GM23338 (cell line): ENCODE measurements around the gene LNPEP.

Experiments
- EZH2 ChIP-seq: fragments of 200-600 bp; sonication (generic); IDR thresholded peaks from one replicate; pipeline ENCODE4 v1.8.0; 2017; ENCODE audit warnings: antibody characterized with exemption, mild to moderate bottlenecking, low read depth; ENCODE audit not compliant: unreplicated experiment
- POLR2AphosphoS5 ChIP-seq: IDR thresholded peaks from 2 replicates; pipeline ENCODE4 v1.6.1; 2016; ENCODE audit warnings: antibody characterized with exemption, low read depth
- ZNF331 ChIP-seq: fragments of 250-450 bp; sonication (Bioruptor Pico); IDR thresholded peaks from 2 replicates; pipeline ENCODE4 v1.5.0; 2020; ENCODE audit warnings: low read depth, mild to moderate bottlenecking, moderate library complexity
- TF ChIP-seq, protein P1 (sequence below), 2 experiments: fragments of 200-600 bp in 1 of 2; sonication (generic) in 1 of 2; conservative IDR thresholded peaks; 2 replicates each; pipeline versions ENCODE4 v1.5.1 to v1.6.1; 2016 to 2017; ENCODE audit warnings: antibody characterized with exemption in 2 of 2, low read depth in 2 of 2, mild to moderate bottlenecking in 2 of 2, moderate library complexity in 1 of 2
- TF ChIP-seq, protein P2 (sequence below): IDR thresholded peaks from one replicate; pipeline ENCODE4 v1.6.1; 2018; ENCODE audit warnings: antibody characterized with exemption; ENCODE audit not compliant: unreplicated experiment

DNA sequence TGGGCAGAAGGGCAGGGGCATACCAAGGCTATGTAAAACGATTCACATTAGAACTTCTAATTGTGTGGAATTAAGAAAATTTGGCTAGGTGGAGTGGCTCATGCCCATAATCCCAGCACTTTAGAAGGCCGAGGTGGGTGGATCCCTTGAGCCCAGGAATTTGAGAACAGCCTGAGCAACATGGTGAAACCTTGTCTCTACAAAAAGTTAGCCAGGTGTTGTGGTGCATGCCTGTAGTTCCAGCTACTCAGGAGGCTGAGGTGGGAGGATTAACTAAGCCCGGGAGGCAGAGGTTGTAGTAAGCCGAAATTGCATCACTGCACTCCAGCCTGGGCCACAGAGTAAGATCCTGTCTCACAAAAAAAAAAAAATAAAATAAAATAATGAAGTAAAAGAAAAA lies 141.4 kb downstream of the LNPEP start:
- TF ChIP-seq, protein P1, sequence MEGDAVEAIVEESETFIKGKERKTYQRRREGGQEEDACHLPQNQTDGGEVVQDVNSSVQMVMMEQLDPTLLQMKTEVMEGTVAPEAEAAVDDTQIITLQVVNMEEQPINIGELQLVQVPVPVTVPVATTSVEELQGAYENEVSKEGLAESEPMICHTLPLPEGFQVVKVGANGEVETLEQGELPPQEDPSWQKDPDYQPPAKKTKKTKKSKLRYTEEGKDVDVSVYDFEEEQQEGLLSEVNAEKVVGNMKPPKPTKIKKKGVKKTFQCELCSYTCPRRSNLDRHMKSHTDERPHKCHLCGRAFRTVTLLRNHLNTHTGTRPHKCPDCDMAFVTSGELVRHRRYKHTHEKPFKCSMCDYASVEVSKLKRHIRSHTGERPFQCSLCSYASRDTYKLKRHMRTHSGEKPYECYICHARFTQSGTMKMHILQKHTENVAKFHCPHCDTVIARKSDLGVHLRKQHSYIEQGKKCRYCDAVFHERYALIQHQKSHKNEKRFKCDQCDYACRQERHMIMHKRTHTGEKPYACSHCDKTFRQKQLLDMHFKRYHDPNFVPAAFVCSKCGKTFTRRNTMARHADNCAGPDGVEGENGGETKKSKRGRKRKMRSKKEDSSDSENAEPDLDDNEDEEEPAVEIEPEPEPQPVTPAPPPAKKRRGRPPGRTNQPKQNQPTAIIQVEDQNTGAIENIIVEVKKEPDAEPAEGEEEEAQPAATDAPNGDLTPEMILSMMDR (conservative IDR thresholded peaks at IDR 0.05; ENCODE audit: low read depth in 2 of 2) = no peak
- TF ChIP-seq ZNF331 (CRISPR knock-in tag) (no peak), POLR2AphosphoS5 (no peak), EZH2 (no peak)
- TF ChIP-seq, protein P2, sequence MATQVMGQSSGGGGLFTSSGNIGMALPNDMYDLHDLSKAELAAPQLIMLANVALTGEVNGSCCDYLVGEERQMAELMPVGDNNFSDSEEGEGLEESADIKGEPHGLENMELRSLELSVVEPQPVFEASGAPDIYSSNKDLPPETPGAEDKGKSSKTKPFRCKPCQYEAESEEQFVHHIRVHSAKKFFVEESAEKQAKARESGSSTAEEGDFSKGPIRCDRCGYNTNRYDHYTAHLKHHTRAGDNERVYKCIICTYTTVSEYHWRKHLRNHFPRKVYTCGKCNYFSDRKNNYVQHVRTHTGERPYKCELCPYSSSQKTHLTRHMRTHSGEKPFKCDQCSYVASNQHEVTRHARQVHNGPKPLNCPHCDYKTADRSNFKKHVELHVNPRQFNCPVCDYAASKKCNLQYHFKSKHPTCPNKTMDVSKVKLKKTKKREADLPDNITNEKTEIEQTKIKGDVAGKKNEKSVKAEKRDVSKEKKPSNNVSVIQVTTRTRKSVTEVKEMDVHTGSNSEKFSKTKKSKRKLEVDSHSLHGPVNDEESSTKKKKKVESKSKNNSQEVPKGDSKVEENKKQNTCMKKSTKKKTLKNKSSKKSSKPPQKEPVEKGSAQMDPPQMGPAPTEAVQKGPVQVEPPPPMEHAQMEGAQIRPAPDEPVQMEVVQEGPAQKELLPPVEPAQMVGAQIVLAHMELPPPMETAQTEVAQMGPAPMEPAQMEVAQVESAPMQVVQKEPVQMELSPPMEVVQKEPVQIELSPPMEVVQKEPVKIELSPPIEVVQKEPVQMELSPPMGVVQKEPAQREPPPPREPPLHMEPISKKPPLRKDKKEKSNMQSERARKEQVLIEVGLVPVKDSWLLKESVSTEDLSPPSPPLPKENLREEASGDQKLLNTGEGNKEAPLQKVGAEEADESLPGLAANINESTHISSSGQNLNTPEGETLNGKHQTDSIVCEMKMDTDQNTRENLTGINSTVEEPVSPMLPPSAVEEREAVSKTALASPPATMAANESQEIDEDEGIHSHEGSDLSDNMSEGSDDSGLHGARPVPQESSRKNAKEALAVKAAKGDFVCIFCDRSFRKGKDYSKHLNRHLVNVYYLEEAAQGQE = no peak
